ENCODE measurements around the gene FRS2. TPM values are rescaled to one million over a fixed set of nuclear protein-coding genes. Genes with fewer than 3 reads are reported as not detected.

The FRS2 gene
- total and polyA plus RNA-seq, 2 donors from 2014 or later, result 4.6 to 31.4 TPM

DNA sequence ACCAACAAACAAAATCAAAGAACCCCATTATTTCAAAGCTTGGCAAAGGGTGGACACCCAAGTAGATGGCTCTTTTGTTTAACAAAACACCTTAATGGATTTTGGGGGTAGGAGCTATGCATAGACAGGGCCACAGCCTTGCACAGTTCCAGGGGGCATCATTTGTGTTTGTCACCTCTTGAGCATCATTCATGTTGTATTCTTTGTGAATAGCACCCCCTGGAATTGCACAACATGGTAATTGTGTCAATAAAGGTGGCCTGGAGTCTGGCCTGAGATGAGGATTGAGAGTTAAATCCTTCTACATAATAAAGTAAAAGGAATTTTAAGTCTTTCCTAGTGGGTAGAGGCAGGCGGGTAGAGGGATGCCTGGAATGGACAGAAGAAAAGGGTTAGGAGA, 3.3 kb upstream of the FRS2 start:
- H3K4me3 ChIP-seq (ENCODE audit: low read length in 3 of 3), result no peak overlapping the region
- no peaks in the 10 kb centered on the region for H3K27me3 ChIP-seq (ENCODE audit: control insufficient read depth, insufficient read depth, low read length)
- DNase-seq, result no peak
- intact Hi-C loops (cut with DNase I), result no loop called here
- no peaks in the 10 kb centered on the region for H3K9me3 ChIP-seq (ENCODE audit: control insufficient read depth in 2 of 3, insufficient read depth in 1 of 3, low read length in 3 of 3)
- H3K9ac ChIP-seq (ENCODE audit: low read length in 3 of 3), result no peak overlapping the region
- peaks cover 0 to 6% (median 5%) of the 10 kb centered on the region in 3 donors for H3K4me1 ChIP-seq (ENCODE audit: control insufficient read depth in 2 of 3, insufficient read depth in 2 of 3, low read depth in 1 of 3, low read length in 3 of 3)
- no peak for TF ChIP-seq CTCF (IDR thresholded peaks at IDR 0.05; ENCODE audit: borderline replicate concordance, extremely low read depth, insufficient read depth)
- H3K27ac ChIP-seq (ENCODE audit: low read depth in 2 of 2, low read length in 2 of 2), result no peak overlapping the region
- no peaks in the 10 kb centered on the region for H3K36me3 ChIP-seq (ENCODE audit: control insufficient read depth in 2 of 3, insufficient read depth in 3 of 3, low read length in 3 of 3)
- no peak for FAIRE-seq

DNA sequence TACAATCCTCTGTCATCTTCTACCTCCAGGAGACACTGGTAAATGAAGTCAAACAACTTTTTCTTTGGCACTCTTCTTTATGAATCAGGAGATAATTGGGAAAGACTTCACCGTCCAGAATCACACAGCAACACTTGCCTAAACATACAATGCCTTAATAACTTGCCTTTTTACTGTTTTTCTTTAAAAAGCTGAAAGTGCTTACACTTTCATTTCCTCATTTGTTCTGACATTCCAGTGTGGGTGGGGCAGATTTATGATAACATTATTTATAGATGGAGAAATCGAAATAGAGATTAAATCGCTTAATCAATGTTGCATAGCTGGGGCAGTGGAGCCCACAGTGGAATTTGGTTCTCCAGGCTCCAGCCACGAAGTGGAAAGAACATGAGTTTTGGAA, 2.8 kb upstream of the FRS2 start:
- H3K4me1 ChIP-seq (ENCODE audit: control insufficient read depth in 2 of 3, insufficient read depth in 2 of 3, low read depth in 1 of 3, low read length in 3 of 3), result peaks cover 0 to 7% (median 5%) of the 10 kb centered on the region in 3 donors
- no peak overlapping the region for H3K4me3 ChIP-seq (ENCODE audit: low read length in 3 of 3)
- no peak overlapping the region for H3K27ac ChIP-seq (ENCODE audit: low read depth in 2 of 2, low read length in 2 of 2)
- DNase-seq, result no peak
- TF ChIP-seq CTCF (IDR thresholded peaks at IDR 0.05; ENCODE audit: borderline replicate concordance, extremely low read depth, insufficient read depth), result no peak
- no peaks in the 10 kb centered on the region for H3K9me3 ChIP-seq (ENCODE audit: control insufficient read depth in 2 of 3, insufficient read depth in 1 of 3, low read length in 3 of 3)
- H3K9ac ChIP-seq (ENCODE audit: low read length in 3 of 3), result no peak overlapping the region
- H3K27me3 ChIP-seq (ENCODE audit: control insufficient read depth, insufficient read depth, low read length), result no peaks in the 10 kb centered on the region
- no peak for FAIRE-seq
- intact Hi-C loops (cut with DNase I), result no loop called here
- no peaks in the 10 kb centered on the region for H3K36me3 ChIP-seq (ENCODE audit: control insufficient read depth in 2 of 3, insufficient read depth in 3 of 3, low read length in 3 of 3)

- FAIRE-seq, result no peak
- no peak overlapping the region for H3K9ac ChIP-seq (ENCODE audit: low read length in 3 of 3)
Measured at GRCh38 chr12:69468237-69469026, 1.8 kb upstream of the FRS2 start.

More at GRCh38 chr12:69468237-69469026, 1.8 kb upstream of the FRS2 start:
- no peaks in the 10 kb centered on the region for H3K36me3 ChIP-seq (ENCODE audit: control insufficient read depth in 2 of 3, insufficient read depth in 3 of 3, low read length in 3 of 3)
- H3K27ac ChIP-seq (ENCODE audit: low read depth in 2 of 2, low read length in 2 of 2), result no peak overlapping the region
- TF ChIP-seq CTCF (IDR thresholded peaks at IDR 0.05; ENCODE audit: borderline replicate concordance, extremely low read depth, insufficient read depth), result no peak
- no peak for DNase-seq
- H3K27me3 ChIP-seq (ENCODE audit: control insufficient read depth, insufficient read depth, low read length), result no peaks in the 10 kb centered on the region
- H3K4me3 ChIP-seq (ENCODE audit: low read length in 3 of 3), result no peak overlapping the region
- H3K4me1 ChIP-seq (ENCODE audit: control insufficient read depth in 2 of 3, insufficient read depth in 2 of 3, low read depth in 1 of 3, low read length in 3 of 3), result peaks cover 0 to 7% (median 5%) of the 10 kb centered on the region in 3 donors
- intact Hi-C loops (cut with DNase I), result no loop called here
- H3K9me3 ChIP-seq (ENCODE audit: control insufficient read depth in 2 of 3, insufficient read depth in 1 of 3, low read length in 3 of 3), result no peaks in the 10 kb centered on the region

All from kidney (tissue), 14 donors.